Naive thymus-derived CD4-positive, alpha-beta T cell (primary cell): ENCODE measurements around the gene CXCL8. TPM values are rescaled to one million over a fixed set of nuclear protein-coding genes. Genes with fewer than 3 reads are reported as not detected.

Experiments used
- ATAC-seq: fragments of 150-1000 bp; cut with Tn5 transposase; 2 replicates; pipeline ENCODE4 v1.10.0; 2021; ENCODE audit warnings: mild to moderate bottlenecking, moderate library complexity
- CTCF ChIA-PET: fragments of 350-600 bp; sonication (Branson Sonifier 250); formaldehyde crosslinking; loops from one replicate; lab custom pipeline; 2021; ENCODE audit warnings: antibody characterized with exemption; lab: Charles Lee
- POLR2A ChIA-PET: fragments of 350-600 bp; sonication (Branson Sonifier 250); formaldehyde crosslinking; loops from one replicate; lab custom pipeline; 2021; ENCODE audit warnings: antibody characterized with exemption, inconsistent platforms; lab: Charles Lee
- DNase-seq, 9 donors: peaks; one replicate each; pipeline versions ENCODE4 v3.0.0 to v3.0.0-alpha.2; 2020 to 2022; ENCODE audit warnings: mixed read lengths in 1 of 9
- H3K27ac ChIP-seq: one replicate; pipeline ENCODE4 v1.7.0; 2013; ENCODE audit warnings: mild to moderate bottlenecking, low read depth, low read length, moderate library complexity
- H3K27me3 ChIP-seq, 2 donors: one replicate each; pipeline ENCODE4 v1.7.0; 2013; ENCODE audit warnings: low read length in 2 of 2, mild to moderate bottlenecking in 2 of 2, moderate library complexity in 2 of 2; ENCODE audit not compliant: control insufficient read depth in 2 of 2, insufficient read depth in 2 of 2
- H3K36me3 ChIP-seq, 3 experiments: 1 replicate in 2 of 3; 2 replicates in 1 of 3; pipeline ENCODE4 v1.7.0; 2013; ENCODE audit warnings: low read length in 3 of 3, mild to moderate bottlenecking in 3 of 3, moderate library complexity in 1 of 3; ENCODE audit not compliant: insufficient read depth in 3 of 3, control insufficient read depth in 2 of 3
- H3K4me1 ChIP-seq, 2 donors: one replicate each; pipeline ENCODE4 v1.7.0; 2013; ENCODE audit warnings: low read length in 2 of 2, mild to moderate bottlenecking in 2 of 2, moderate library complexity in 1 of 2; ENCODE audit not compliant: control insufficient read depth in 2 of 2, insufficient read depth in 2 of 2
- H3K4me3 ChIP-seq: 2 replicates; pipeline ENCODE4 v1.7.0; 2013; ENCODE audit warnings: mild to moderate bottlenecking, low read length
- H3K9me3 ChIP-seq, 3 experiments: 1 replicate in 2 of 3; 2 replicates in 1 of 3; pipeline ENCODE4 v1.7.0; 2013; ENCODE audit warnings: low read length in 3 of 3; ENCODE audit not compliant: control insufficient read depth in 2 of 3
- H3K27ac Mint-ChIP-seq, 9 donors: one replicate each; pipeline ENCODE4 v1.8.0; 2020 to 2022; ENCODE audit warnings: mixed read lengths in 9 of 9, mild to moderate bottlenecking in 8 of 9, moderate library complexity in 5 of 9, inconsistent platforms in 2 of 9
- H3K27me3 Mint-ChIP-seq, 5 donors: one replicate each; pipeline ENCODE4 v1.8.0; 2021 to 2022; ENCODE audit warnings: mixed read lengths in 5 of 5, mild to moderate bottlenecking in 1 of 5
- H3K36me3 Mint-ChIP-seq, 5 donors: one replicate each; pipeline ENCODE4 v1.8.0; 2020 to 2022; ENCODE audit warnings: mixed read lengths in 5 of 5, mild to moderate bottlenecking in 3 of 5, inconsistent platforms in 1 of 5
- H3K4me1 Mint-ChIP-seq, 7 donors: one replicate each; pipeline ENCODE4 v1.8.0; 2020 to 2022; ENCODE audit warnings: mixed read lengths in 7 of 7, mild to moderate bottlenecking in 3 of 7, inconsistent platforms in 1 of 7
- H3K4me3 Mint-ChIP-seq, 10 donors: one replicate each; pipeline ENCODE4 v1.8.0; 2020 to 2022; ENCODE audit warnings: mild to moderate bottlenecking in 10 of 10, mixed read lengths in 10 of 10, moderate library complexity in 6 of 10, inconsistent platforms in 2 of 10
- H3K9me3 Mint-ChIP-seq, 11 donors: one replicate each; pipeline ENCODE4 v1.8.0; 2020 to 2022; ENCODE audit warnings: mixed read lengths in 11 of 11, mild to moderate bottlenecking in 4 of 11, inconsistent platforms in 1 of 11, moderate library complexity in 1 of 11
- intact Hi-C, 2 donors: fragments of 100-400 bp; cut with micrococcal nuclease; formaldehyde crosslinking; loops; one replicate each; pipeline ENCODE4 v1.15.1; 2023
- polyA plus RNA-seq, 2 donors: library from polyadenylated mRNA; unstranded; fragments of 300-500 nt; fragmentation: Illumina TruSeq; gene quantifications; one replicate each; pipeline ENCODE4 v1.2.3, GENCODE V29; 2021
- total RNA-seq, 6 experiments: library from RNA in 5 of 6; stranded (reverse) in 5 of 6; gene quantifications; 1 replicate in 5 of 6; 2 replicates in 1 of 6; pipeline ENCODE4 v1.2.3 and lab custom pipeline; 2021 to 2026

Gene CXCL8
- total and polyA plus RNA-seq, 7 experiments from 2014 or later: 0.20 to 501 (median 3.6) TPM; not detected in 1

- Mint-ChIP-seq H3K4me1 (no peaks in the 10 kb centered on the region), H3K9me3 (peaks cover 0 to 5% (median 0%) of the 10 kb centered on the region in 11 donors), H3K36me3 (no peaks in the 10 kb centered on the region), H3K27ac (no peak overlapping the region), H3K4me3 (no peak overlapping the region), H3K27me3 (peaks cover 0 to 6% (median 0%) of the 10 kb centered on the region in 5 donors)
- no peaks in the 10 kb centered on the region for H3K4me1 ChIP-seq
- DNase-seq: no peak
- no peak for ATAC-seq
- H3K36me3 ChIP-seq: no peaks in the 10 kb centered on the region
- no peaks in the 10 kb centered on the region for H3K9me3 ChIP-seq
- CTCF ChIA-PET: interaction anchor here (0.6 to 0.7 kb wide), 2 partner anchors 169 to 364 kb away, joined by 3 read pairs; no protein-coding TSS in a partner anchor
- H3K27ac ChIP-seq: no peak overlapping the region
- intact Hi-C loops: no loop called here
- POLR2A ChIA-PET: no interaction called here
- H3K4me3 ChIP-seq: no peak overlapping the region
- no peaks in the 10 kb centered on the region for H3K27me3 ChIP-seq
These were observed 19.0 kb downstream of the CXCL8 start for GRCh38 chr4:73759357-73759756.

GRCh38 chr4:73761856-73762255 lies 21.5 kb downstream of the CXCL8 start:
- Mint-ChIP-seq H3K4me3 (no peak overlapping the region), H3K27ac (no peak overlapping the region), H3K27me3 (peaks cover 0 to 6% (median 0%) of the 10 kb centered on the region in 5 donors), H3K4me1 (no peaks in the 10 kb centered on the region), H3K36me3 (no peaks in the 10 kb centered on the region), H3K9me3 (peaks cover 0 to 5% (median 0%) of the 10 kb centered on the region in 11 donors)
- ATAC-seq (no peak), DNase-seq (no peak)
- Histone ChIP-seq H3K4me3 (no peak overlapping the region), H3K4me1 (no peaks in the 10 kb centered on the region), H3K36me3 (no peaks in the 10 kb centered on the region), H3K27ac (no peak overlapping the region), H3K9me3 (no peaks in the 10 kb centered on the region), H3K27me3 (no peaks in the 10 kb centered on the region)
- POLR2A ChIA-PET: no interaction called here
- intact Hi-C loops: no loop called here
- CTCF ChIA-PET: no interaction called here

- no peaks in the 10 kb centered on the region for H3K36me3 ChIP-seq
- ChIA-PET POLR2A (no interaction called here), CTCF (no interaction called here)
- Mint-ChIP-seq H3K27me3 (peaks cover 0 to 6% (median 0%) of the 10 kb centered on the region in 5 donors), H3K9me3 (peaks cover 0 to 5% (median 0%) of the 10 kb centered on the region in 11 donors), H3K4me1 (no peaks in the 10 kb centered on the region), H3K36me3 (no peaks in the 10 kb centered on the region), H3K4me3 (no peak overlapping the region), H3K27ac (no peak overlapping the region)
- no peak for DNase-seq
- intact Hi-C loops: no loop called here
- H3K4me3 ChIP-seq: no peak overlapping the region
- H3K4me1 ChIP-seq: no peaks in the 10 kb centered on the region
- H3K27ac ChIP-seq: no peak overlapping the region
- H3K9me3 ChIP-seq: no peaks in the 10 kb centered on the region
- no peaks in the 10 kb centered on the region for H3K27me3 ChIP-seq
- peak; percentile 56 for ATAC-seq
These were observed 22.0 kb downstream of the CXCL8 start for GRCh38 chr4:73762409-73762808.

GRCh38 chr4:73763877-73764276 lies 23.5 kb downstream of the CXCL8 start:
- Mint-ChIP-seq H3K4me3 (no peak overlapping the region), H3K36me3 (no peaks in the 10 kb centered on the region), H3K27ac (no peak overlapping the region), H3K27me3 (peaks cover 0 to 6% (median 2%) of the 10 kb centered on the region in 5 donors), H3K9me3 (peaks cover 0 to 6% (median 0%) of the 10 kb centered on the region in 11 donors), H3K4me1 (no peaks in the 10 kb centered on the region)
- CTCF ChIA-PET: no interaction called here
- Histone ChIP-seq H3K27me3 (no peaks in the 10 kb centered on the region), H3K4me3 (no peak overlapping the region), H3K4me1 (no peaks in the 10 kb centered on the region), H3K36me3 (no peaks in the 10 kb centered on the region), H3K9me3 (no peaks in the 10 kb centered on the region), H3K27ac (no peak overlapping the region)
- ATAC-seq (no peak), DNase-seq (no peak)
- POLR2A ChIA-PET: no interaction called here
- intact Hi-C loops: no loop called here

- no peaks in the 10 kb centered on the region for H3K9me3 ChIP-seq
- H3K36me3 Mint-ChIP-seq: no peaks in the 10 kb centered on the region
- intact Hi-C loops: no loop called here
These were observed 24.1 kb downstream of the CXCL8 start for GRCh38 chr4:73764513-73764912.

GRCh38 chr4:73765296-73765695 lies 24.9 kb downstream of the CXCL8 start:
- Histone ChIP-seq H3K27ac (no peak overlapping the region), H3K4me3 (no peak overlapping the region), H3K36me3 (no peaks in the 10 kb centered on the region), H3K27me3 (no peaks in the 10 kb centered on the region), H3K4me1 (no peaks in the 10 kb centered on the region), H3K9me3 (no peaks in the 10 kb centered on the region)
- Mint-ChIP-seq H3K4me1 (no peaks in the 10 kb centered on the region), H3K4me3 (no peak overlapping the region), H3K9me3 (peaks cover 0 to 11% (median 0%) of the 10 kb centered on the region in 11 donors), H3K27me3 (peaks cover 0 to 4% (median 0%) of the 10 kb centered on the region in 5 donors), H3K36me3 (no peaks in the 10 kb centered on the region), H3K27ac (no peak overlapping the region)
- ChIA-PET POLR2A (no interaction called here), CTCF (no interaction called here)
- intact Hi-C loops: no loop called here
- DNase-seq (no peak), ATAC-seq (no peak)

More at GRCh38 chr4:73764513-73764912, 24.1 kb downstream of the CXCL8 start:
- ATAC-seq (no peak), DNase-seq (no peak)
- no peaks in the 10 kb centered on the region for H3K4me1 Mint-ChIP-seq
- H3K27ac Mint-ChIP-seq: no peak overlapping the region
- peaks cover 0 to 4% (median 2%) of the 10 kb centered on the region in 5 donors for H3K27me3 Mint-ChIP-seq
- Histone ChIP-seq H3K27me3 (no peaks in the 10 kb centered on the region), H3K36me3 (no peaks in the 10 kb centered on the region), H3K4me1 (no peaks in the 10 kb centered on the region), H3K4me3 (no peak overlapping the region), H3K27ac (no peak overlapping the region)
- ChIA-PET CTCF (no interaction called here), POLR2A (no interaction called here)
- peaks cover 0 to 11% (median 0%) of the 10 kb centered on the region in 11 donors for H3K9me3 Mint-ChIP-seq
- no peak overlapping the region for H3K4me3 Mint-ChIP-seq

- Histone ChIP-seq H3K36me3 (no peaks in the 10 kb centered on the region), H3K4me3 (no peak overlapping the region), H3K9me3 (no peaks in the 10 kb centered on the region), H3K27ac (no peak overlapping the region), H3K4me1 (no peaks in the 10 kb centered on the region), H3K27me3 (no peaks in the 10 kb centered on the region)
- POLR2A ChIA-PET: no interaction called here
- ATAC-seq (no peak), DNase-seq (no peak)
- intact Hi-C loops: no loop called here
- Mint-ChIP-seq H3K4me3 (no peak overlapping the region), H3K27ac (no peak overlapping the region), H3K27me3 (peaks cover 0 to 6% (median 2%) of the 10 kb centered on the region in 5 donors), H3K4me1 (no peaks in the 10 kb centered on the region), H3K9me3 (peaks cover 0 to 5% (median 0%) of the 10 kb centered on the region in 11 donors), H3K36me3 (no peaks in the 10 kb centered on the region)
- CTCF ChIA-PET: no interaction called here
These were observed 30.5 kb downstream of the CXCL8 start for GRCh38 chr4:73770917-73771316.
